DOHH2 (cell line): ENCODE measurements around the gene MTMR8.

Experiments
- EZH2phosphoT487 ChIP-seq: fragments of 200-600 bp; sonication (generic); IDR thresholded peaks from 2 replicates; pipeline ENCODE4 v1.6.1; 2017; ENCODE audit warnings: borderline replicate concordance, mild to moderate bottlenecking, antibody characterized with exemption, low read length, moderate library complexity, mixed read lengths
- TF ChIP-seq, protein P1 (sequence below): fragments of 200-600 bp; sonication (generic); IDR thresholded peaks from one replicate; pipeline ENCODE4 v1.5.1; 2014; ENCODE audit warnings: antibody characterized with exemption, mild to moderate bottlenecking, low read depth, low read length; ENCODE audit not compliant: poor library complexity, severe bottlenecking

DNA sequence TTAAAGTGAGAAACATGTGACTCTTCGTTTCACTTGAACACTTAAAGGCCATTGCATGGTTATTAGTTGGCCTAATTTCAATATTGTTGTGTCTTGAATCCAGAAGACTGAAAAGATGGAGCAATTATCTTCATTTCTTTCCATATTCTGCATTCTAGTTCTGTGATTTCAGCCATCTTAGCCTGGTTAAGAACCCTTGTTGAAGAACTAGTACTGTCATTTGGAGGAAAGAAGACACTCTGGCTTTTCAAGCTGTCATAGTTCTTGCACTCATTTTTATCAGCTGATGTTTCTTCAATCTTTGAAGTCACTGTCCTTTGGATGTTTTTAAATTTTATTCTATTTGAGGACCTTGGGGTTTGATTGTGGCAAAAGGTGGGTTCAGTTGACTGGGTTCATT is 81.6 kb downstream of the MTMR8 start:
- TF ChIP-seq, protein P1, sequence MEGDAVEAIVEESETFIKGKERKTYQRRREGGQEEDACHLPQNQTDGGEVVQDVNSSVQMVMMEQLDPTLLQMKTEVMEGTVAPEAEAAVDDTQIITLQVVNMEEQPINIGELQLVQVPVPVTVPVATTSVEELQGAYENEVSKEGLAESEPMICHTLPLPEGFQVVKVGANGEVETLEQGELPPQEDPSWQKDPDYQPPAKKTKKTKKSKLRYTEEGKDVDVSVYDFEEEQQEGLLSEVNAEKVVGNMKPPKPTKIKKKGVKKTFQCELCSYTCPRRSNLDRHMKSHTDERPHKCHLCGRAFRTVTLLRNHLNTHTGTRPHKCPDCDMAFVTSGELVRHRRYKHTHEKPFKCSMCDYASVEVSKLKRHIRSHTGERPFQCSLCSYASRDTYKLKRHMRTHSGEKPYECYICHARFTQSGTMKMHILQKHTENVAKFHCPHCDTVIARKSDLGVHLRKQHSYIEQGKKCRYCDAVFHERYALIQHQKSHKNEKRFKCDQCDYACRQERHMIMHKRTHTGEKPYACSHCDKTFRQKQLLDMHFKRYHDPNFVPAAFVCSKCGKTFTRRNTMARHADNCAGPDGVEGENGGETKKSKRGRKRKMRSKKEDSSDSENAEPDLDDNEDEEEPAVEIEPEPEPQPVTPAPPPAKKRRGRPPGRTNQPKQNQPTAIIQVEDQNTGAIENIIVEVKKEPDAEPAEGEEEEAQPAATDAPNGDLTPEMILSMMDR: no peak
- no peak for TF ChIP-seq EZH2phosphoT487
